Immature natural killer cell (primary cell): ENCODE measurements around the gene PTPRF. TPM values are rescaled to one million over a fixed set of nuclear protein-coding genes. Genes with fewer than 3 reads are reported as not detected.

Experiments
- DNase-seq, 3 donors: peaks; one replicate each; pipeline ENCODE4 v3.0.0; 2022; ENCODE audit warnings: mixed read lengths in 1 of 3
- H3K27ac Mint-ChIP-seq, 6 donors: one replicate each; pipeline ENCODE4 v1.8.0; 2020; ENCODE audit warnings: mixed read lengths in 6 of 6, mild to moderate bottlenecking in 5 of 6, inconsistent platforms in 4 of 6, moderate library complexity in 3 of 6
- H3K27me3 Mint-ChIP-seq, 3 donors: one replicate each; pipeline ENCODE4 v1.8.0; 2020 to 2021; ENCODE audit warnings: low read depth in 3 of 3, mild to moderate bottlenecking in 3 of 3, mixed read lengths in 3 of 3, moderate library complexity in 3 of 3, inconsistent platforms in 1 of 3
- H3K36me3 Mint-ChIP-seq, 3 donors: one replicate each; pipeline ENCODE4 v1.8.0; 2020; ENCODE audit warnings: mixed read lengths in 3 of 3, inconsistent platforms in 2 of 3, mild to moderate bottlenecking in 2 of 3
- H3K4me1 Mint-ChIP-seq, 2 donors: one replicate each; pipeline ENCODE4 v1.8.0; 2020; ENCODE audit warnings: inconsistent platforms in 2 of 2, mild to moderate bottlenecking in 2 of 2, mixed read lengths in 2 of 2, moderate library complexity in 1 of 2
- H3K4me3 Mint-ChIP-seq, 5 donors: one replicate each; pipeline ENCODE4 v1.8.0; 2020; ENCODE audit warnings: mild to moderate bottlenecking in 5 of 5, mixed read lengths in 5 of 5, inconsistent platforms in 3 of 5, moderate library complexity in 3 of 5
- H3K9me3 Mint-ChIP-seq, 6 donors: one replicate each; pipeline ENCODE4 v1.8.0; 2020; ENCODE audit warnings: mild to moderate bottlenecking in 6 of 6, mixed read lengths in 6 of 6, inconsistent platforms in 4 of 6, moderate library complexity in 3 of 6
- polyA plus RNA-seq, 3 donors: library from polyadenylated mRNA; unstranded; fragments of 300-500 nt; fragmentation: Illumina TruSeq; gene quantifications; one replicate each; pipeline ENCODE4 v1.2.3, GENCODE V29; 2021

The PTPRF gene
- polyA plus RNA-seq, 3 donors from 2014 or later, result not detected

GRCh38 chr1:43557744-43558245 lies 27.1 kb downstream of the PTPRF start:
- no peaks in the 10 kb centered on the region for H3K9me3 Mint-ChIP-seq
- H3K36me3 Mint-ChIP-seq, result no peaks in the 10 kb centered on the region

GRCh38 chr1:43558346-43558841 lies 27.7 kb downstream of the PTPRF start:
- Mint-ChIP-seq H3K27ac (no peak overlapping the region), H3K9me3 (no peaks in the 10 kb centered on the region), H3K4me1 (peaks cover 0 to 8% of the 10 kb centered on the region in 2 donors), H3K36me3 (no peaks in the 10 kb centered on the region), H3K4me3 (no peak overlapping the region), H3K27me3 (peaks cover 0 to 2% (median 0%) of the 10 kb centered on the region in 3 donors)
- no peak for DNase-seq

More at GRCh38 chr1:43557744-43558245, 27.1 kb downstream of the PTPRF start:
- H3K4me1 Mint-ChIP-seq, result peaks cover 0 to 8% of the 10 kb centered on the region in 2 donors
- H3K4me3 Mint-ChIP-seq, result no peak overlapping the region
- no peak for DNase-seq
- peaks cover 0 to 2% (median 0%) of the 10 kb centered on the region in 3 donors for H3K27me3 Mint-ChIP-seq
- H3K27ac Mint-ChIP-seq, result no peak overlapping the region

- Mint-ChIP-seq H3K27ac (no peak overlapping the region), H3K36me3 (no peaks in the 10 kb centered on the region), H3K27me3 (peaks cover 0 to 2% (median 0%) of the 10 kb centered on the region in 3 donors), H3K4me3 (no peak overlapping the region), H3K4me1 (peaks cover 0 to under 1% of the 10 kb centered on the region in 2 donors), H3K9me3 (no peaks in the 10 kb centered on the region)
- no peak for DNase-seq
Measured at GRCh38 chr1:43559714-43560113, 29.0 kb downstream of the PTPRF start.

- Mint-ChIP-seq H3K27ac (no peak overlapping the region), H3K4me3 (no peak overlapping the region), H3K27me3 (peaks cover 0 to 3% (median 2%) of the 10 kb centered on the region in 3 donors), H3K4me1 (peaks cover 0 to 2% of the 10 kb centered on the region in 2 donors), H3K9me3 (no peaks in the 10 kb centered on the region), H3K36me3 (no peaks in the 10 kb centered on the region)
- no peak for DNase-seq
Measured at GRCh38 chr1:43560286-43560685, 29.6 kb downstream of the PTPRF start.

- peak overlapping the region in 2 of 5 donors; percentile 18 to 28 for H3K4me3 Mint-ChIP-seq
- H3K27ac Mint-ChIP-seq, result no peak overlapping the region
- no peaks in the 10 kb centered on the region for H3K36me3 Mint-ChIP-seq
- no peak for DNase-seq
- H3K27me3 Mint-ChIP-seq, result peaks cover 0 to 8% (median 3%) of the 10 kb centered on the region in 3 donors
- peaks cover 0 to 5% of the 10 kb centered on the region in 2 donors for H3K4me1 Mint-ChIP-seq
- H3K9me3 Mint-ChIP-seq, result no peaks in the 10 kb centered on the region
Measured at GRCh38 chr1:43563876-43564539, 33.3 kb downstream of the PTPRF start.

GRCh38 chr1:43564551-43565348 lies 34.1 kb downstream of the PTPRF start:
- Mint-ChIP-seq H3K4me3 (peak overlapping the region in 2 of 5 donors; percentile 35 to 67), H3K27me3 (peaks cover 0 to 8% (median 3%) of the 10 kb centered on the region in 3 donors), H3K36me3 (no peaks in the 10 kb centered on the region), H3K9me3 (no peaks in the 10 kb centered on the region), H3K27ac (no peak overlapping the region), H3K4me1 (peaks cover 0 to 5% of the 10 kb centered on the region in 2 donors)
- no peak for DNase-seq

- Mint-ChIP-seq H3K4me3 (peak overlapping the region; percentile 51 to 71 (median 67)), H3K27ac (no peak overlapping the region), H3K27me3 (peaks cover 0 to 8% (median 3%) of the 10 kb centered on the region in 3 donors), H3K36me3 (no peaks in the 10 kb centered on the region), H3K4me1 (peaks cover 0 to 5% of the 10 kb centered on the region in 2 donors), H3K9me3 (no peaks in the 10 kb centered on the region)
- DNase-seq, result peak; percentile 11 to 32 (median 16)
Measured at GRCh38 chr1:43565600-43566360, 35.1 kb downstream of the PTPRF start.

- Mint-ChIP-seq H3K27ac (no peak overlapping the region), H3K4me1 (peaks cover 0 to 5% of the 10 kb centered on the region in 2 donors), H3K9me3 (no peaks in the 10 kb centered on the region), H3K4me3 (peak overlapping the region; percentile 38 to 71 (median 51)), H3K27me3 (peaks cover 0 to 8% (median 3%) of the 10 kb centered on the region in 3 donors), H3K36me3 (no peaks in the 10 kb centered on the region)
- DNase-seq, result no peak
Measured at GRCh38 chr1:43566382-43567044, 35.8 kb downstream of the PTPRF start.

GRCh38 chr1:43569175-43569574 lies 38.5 kb downstream of the PTPRF start:
- Mint-ChIP-seq H3K4me1 (peaks cover 0 to 5% of the 10 kb centered on the region in 2 donors), H3K27ac (no peak overlapping the region), H3K9me3 (no peaks in the 10 kb centered on the region), H3K4me3 (no peak overlapping the region), H3K27me3 (peaks cover 0 to 5% (median 3%) of the 10 kb centered on the region in 3 donors), H3K36me3 (no peaks in the 10 kb centered on the region)
- DNase-seq, result no peak

- Mint-ChIP-seq H3K27ac (no peak overlapping the region), H3K4me1 (peaks cover 0 to 5% of the 10 kb centered on the region in 2 donors), H3K9me3 (no peaks in the 10 kb centered on the region), H3K4me3 (no peak overlapping the region), H3K27me3 (peaks cover 0 to 5% (median under 1%) of the 10 kb centered on the region in 3 donors), H3K36me3 (no peaks in the 10 kb centered on the region)
- DNase-seq, result no peak
Measured at GRCh38 chr1:43570277-43570676, 39.6 kb downstream of the PTPRF start.

GRCh38 chr1:43570715-43571114 lies 40.0 kb downstream of the PTPRF start:
- peaks cover 0 to 3% of the 10 kb centered on the region in 2 donors for H3K4me1 Mint-ChIP-seq
- H3K27ac Mint-ChIP-seq, result no peak overlapping the region

GRCh38 chr1:43572084-43572483 lies 41.4 kb downstream of the PTPRF start:
- Mint-ChIP-seq H3K4me1 (peaks cover 0 to 1% of the 10 kb centered on the region in 2 donors), H3K36me3 (no peaks in the 10 kb centered on the region), H3K9me3 (no peaks in the 10 kb centered on the region), H3K27ac (no peak overlapping the region), H3K27me3 (peaks cover 0 to 4% (median 0%) of the 10 kb centered on the region in 3 donors), H3K4me3 (no peak overlapping the region)
- DNase-seq, result no peak

More at GRCh38 chr1:43570715-43571114, 40.0 kb downstream of the PTPRF start:
- H3K27me3 Mint-ChIP-seq, result peaks cover 0 to 5% (median 0%) of the 10 kb centered on the region in 3 donors
- no peaks in the 10 kb centered on the region for H3K9me3 Mint-ChIP-seq
- DNase-seq, result no peak
- H3K4me3 Mint-ChIP-seq, result no peak overlapping the region
- H3K36me3 Mint-ChIP-seq, result no peaks in the 10 kb centered on the region

- Mint-ChIP-seq H3K9me3 (no peaks in the 10 kb centered on the region), H3K27ac (no peak overlapping the region), H3K4me1 (peaks cover 0 to 1% of the 10 kb centered on the region in 2 donors), H3K4me3 (no peak overlapping the region), H3K36me3 (no peaks in the 10 kb centered on the region), H3K27me3 (peaks cover 0 to 4% (median 0%) of the 10 kb centered on the region in 3 donors)
- no peak for DNase-seq
Measured at GRCh38 chr1:43572538-43572937, 41.9 kb downstream of the PTPRF start.
